Loucy (cell line): ENCODE results near the gene JADE2.
A peak's percentile ranks its signal among the peaks of the same experiment; 100 is the strongest.

Experiments used
- H2AFZ ChIP-seq: fragments of 200-600 bp; sonication (generic); 2 replicates; pipeline ENCODE4 v1.6.0; 2016; ENCODE audit warnings: antibody characterized with exemption, mild to moderate bottlenecking, low read length, moderate library complexity
- H3F3A ChIP-seq: fragments of 200-600 bp; 2 replicates; pipeline ENCODE4 v1.6.0; 2016; ENCODE audit warnings: antibody characterized with exemption, low read depth, mild to moderate bottlenecking
- H3K27me3 ChIP-seq: fragments of 200-600 bp; sonication (generic); 2 replicates; pipeline ENCODE4 v1.6.1; 2014; ENCODE audit warnings: low read length, mild to moderate bottlenecking; ENCODE audit not compliant: insufficient read depth, poor library complexity, severe bottlenecking
- H3K36me3 ChIP-seq: fragments of 200-600 bp; sonication (generic); 2 replicates; pipeline ENCODE4 v1.6.1; 2016; ENCODE audit warnings: low read length; ENCODE audit not compliant: insufficient read depth
- H3K4me1 ChIP-seq: fragments of 200-600 bp; sonication (generic); 2 replicates; pipeline ENCODE4 v1.5.1; 2014; ENCODE audit warnings: low read length, mild to moderate bottlenecking; ENCODE audit not compliant: insufficient read depth, poor library complexity, severe bottlenecking
- H3K4me2 ChIP-seq: fragments of 200-600 bp; sonication (generic); 2 replicates; pipeline ENCODE4 v1.6.0; 2014; ENCODE audit warnings: antibody characterized with exemption, low read length, low read depth, mild to moderate bottlenecking; ENCODE audit not compliant: poor library complexity, severe bottlenecking
- H3K4me3 ChIP-seq: fragments of 200-600 bp; sonication (generic); 2 replicates; pipeline ENCODE4 v1.5.1; 2014; ENCODE audit warnings: low read length, mild to moderate bottlenecking, mixed read lengths; ENCODE audit not compliant: poor library complexity, severe bottlenecking
- H3K79me2 ChIP-seq: fragments of 200-600 bp; sonication (generic); 2 replicates; pipeline ENCODE4 v1.6.1; 2014; ENCODE audit warnings: low read length; ENCODE audit not compliant: insufficient read depth
- H3K9ac ChIP-seq: fragments of 200-600 bp; sonication (generic); 2 replicates; pipeline ENCODE4 v1.6.0; 2014; ENCODE audit warnings: mild to moderate bottlenecking, low read depth, low read length, moderate library complexity; ENCODE audit not compliant: poor library complexity, severe bottlenecking
- H3K9me2 ChIP-seq: fragments of 200-600 bp; sonication (generic); replicated peaks from 2 replicates; pipeline ENCODE4 v1.6.1; 2016; ENCODE audit warnings: low read depth, low read length, mixed read lengths
- H3K9me3 ChIP-seq: fragments of 200-600 bp; sonication (generic); 2 replicates; pipeline ENCODE4 v1.6.1; 2014; ENCODE audit warnings: mild to moderate bottlenecking, antibody characterized with exemption, low read length, low read depth; ENCODE audit not compliant: insufficient read depth
- H4K20me1 ChIP-seq: fragments of 200-600 bp; sonication (generic); 2 replicates; pipeline ENCODE4 v1.6.0; 2014; ENCODE audit warnings: antibody characterized with exemption, low read length, mild to moderate bottlenecking; ENCODE audit not compliant: insufficient read depth, poor library complexity, severe bottlenecking
- CTCF ChIP-seq: fragments of 200-600 bp; sonication (generic); conservative IDR thresholded peaks from 2 replicates; pipeline ENCODE4 v1.5.1; 2014; ENCODE audit warnings: mild to moderate bottlenecking, antibody characterized with exemption, low read length
- EZH2phosphoT487 ChIP-seq: fragments of 200-600 bp; IDR thresholded peaks from 2 replicates; pipeline ENCODE4 v1.6.1; 2018; ENCODE audit warnings: antibody characterized with exemption, mild to moderate bottlenecking, moderate library complexity, borderline replicate concordance

JADE2 gene

GRCh38 chr5:134519989-134520388 lies 5.5 kb upstream of the JADE2 start:
- Histone ChIP-seq H3K9me2 (no peaks in the 10 kb centered on the region), H3K4me3 (no peak overlapping the region), H3K4me1 (peaks cover 8% of the 10 kb centered on the region), H4K20me1 (no peaks in the 10 kb centered on the region), H2AFZ (no peak overlapping the region), H3K27me3 (no peaks in the 10 kb centered on the region), H3K4me2 (no peak overlapping the region), H3K36me3 (no peaks in the 10 kb centered on the region), H3F3A (no peaks in the 10 kb centered on the region), H3K79me2 (0 out of 2 replicates have a peak, but pooled peaks cover 3% of the 10 kb centered on the region), H3K9ac (no peak overlapping the region), H3K9me3 (no peaks in the 10 kb centered on the region)
- no peak for TF ChIP-seq EZH2phosphoT487
- TF ChIP-seq CTCF, result no peak

- H3K9ac ChIP-seq, result no peak overlapping the region
- no peaks in the 10 kb centered on the region for H3K9me3 ChIP-seq
- no peaks in the 10 kb centered on the region for H3F3A ChIP-seq
- 0 out of 2 replicates have a peak, but pooled peaks cover 3% of the 10 kb centered on the region for H3K79me2 ChIP-seq
- no peak for TF ChIP-seq CTCF
- TF ChIP-seq EZH2phosphoT487, result no peak
- no peak overlapping the region for H3K4me3 ChIP-seq
- no peaks in the 10 kb centered on the region for H3K9me2 ChIP-seq
- H4K20me1 ChIP-seq, result no peaks in the 10 kb centered on the region
- peaks cover 8% of the 10 kb centered on the region for H3K4me1 ChIP-seq
- H3K36me3 ChIP-seq, result no peaks in the 10 kb centered on the region
- no peak overlapping the region for H2AFZ ChIP-seq
- H3K4me2 ChIP-seq, result no peak overlapping the region
- H3K27me3 ChIP-seq, result no peaks in the 10 kb centered on the region
These were observed 3.6 kb upstream of the JADE2 start for GRCh38 chr5:134521841-134522240.

- Histone ChIP-seq H3K9ac (peak overlapping the region; percentile 96), H3K4me3 (peak overlapping the region; percentile 83), H3K4me2 (peak overlapping the region; percentile 86), H3K9me3 (no peaks in the 10 kb centered on the region), H3K36me3 (no peaks in the 10 kb centered on the region), H3K27me3 (no peaks in the 10 kb centered on the region), H2AFZ (peak overlapping the region; percentile 70; the same call in 1 of the 2 replicates), H3K9me2 (no peaks in the 10 kb centered on the region), H4K20me1 (peaks cover 3% of the 10 kb centered on the region), H3F3A (no peaks in the 10 kb centered on the region), H3K79me2 (peaks cover 14% of the 10 kb centered on the region), H3K4me1 (peaks cover 16% of the 10 kb centered on the region)
- TF ChIP-seq EZH2phosphoT487 (no peak), CTCF (no peak)
These were observed 1.8 kb upstream of the JADE2 start for GRCh38 chr5:134523543-134524271.
